Frontal cortex (tissue), 4 donors: ENCODE data around the gene REEP5. TPM values are rescaled to one million over a fixed set of nuclear protein-coding genes. Genes with fewer than 3 reads are reported as not detected.
"Not testable (repeated sequence)": the region's sequence is repeated elsewhere in the genome, so short reads cannot be mapped to it uniquely, and the experiment has no call there.

Source experiments
- DNase-seq, 2 donors: peaks; one replicate each; pipeline ENCODE4 v3.0.0; 2012; ENCODE audit warnings: low spot score in 2 of 2
- FAIRE-seq: peaks from 2 replicates; lab custom pipeline; 2012; peaks lifted over from hg19 to GRCh38; lab: Jason Lieb, UNC
- total RNA-seq: library from RNA; depleted of rRNA; stranded (reverse); fragments of >200 nt; gene quantifications from one replicate; pipeline ENCODE4 v1.2.3, GENCODE V29; 2014
- donor health status: control.
- donor health status: control.
- donor health status: control.

REEP5 gene
- 97.4 TPM for total RNA-seq

DNA sequence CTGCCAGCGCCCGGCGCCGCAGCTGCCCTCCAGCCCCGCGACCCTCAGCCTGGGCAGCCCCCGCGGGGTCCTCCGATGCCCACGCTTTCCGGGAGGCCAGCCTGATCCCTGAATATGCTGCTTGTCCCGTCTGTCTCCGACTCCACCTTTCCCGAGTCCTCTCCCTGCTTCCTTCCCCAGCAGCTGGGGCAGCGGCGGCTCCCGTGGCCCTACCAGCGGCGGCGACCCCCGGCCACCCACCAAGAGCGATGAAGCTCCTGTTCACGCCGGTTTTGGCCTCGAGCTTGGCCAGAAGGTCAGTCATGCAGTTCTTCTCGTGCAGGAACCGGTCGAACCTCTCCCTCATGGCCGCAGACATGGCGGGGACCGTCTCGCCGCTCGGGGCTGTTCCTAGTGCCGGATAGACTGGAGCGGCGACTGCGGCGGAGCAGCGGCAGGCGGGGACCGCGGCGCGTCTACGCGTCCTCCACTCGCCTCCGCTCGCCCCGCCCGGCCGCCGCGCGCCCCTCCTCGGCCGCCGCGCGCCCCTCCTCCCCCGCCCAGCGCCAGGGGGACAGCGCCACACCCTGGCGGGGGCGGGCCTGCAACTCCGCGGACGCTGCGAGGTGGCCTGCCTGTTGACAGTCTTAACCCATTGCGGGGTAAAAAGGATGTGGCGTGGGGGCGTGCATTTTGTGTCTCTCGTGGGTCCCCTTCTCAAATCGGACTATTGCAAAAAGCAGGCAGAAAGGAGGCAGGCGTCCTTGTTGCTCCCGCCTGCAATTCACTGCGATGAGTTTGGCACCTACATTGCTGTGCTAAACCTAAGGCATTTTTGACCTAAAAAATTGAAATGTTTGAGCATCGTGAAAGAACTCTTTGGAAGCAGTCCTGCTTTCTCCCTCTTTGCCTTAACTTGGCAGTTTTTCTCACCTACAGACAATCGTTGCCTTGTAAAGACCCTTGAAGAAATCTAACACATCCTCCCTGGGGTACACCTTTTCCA lies at the start of gene REEP5:
REEP5 (minus strand) TSS at position 395 of the 985 bp plus-strand sequence; CDS start at position 358, 37 bp downstream.
- peak; percentile 90 for DNase-seq
- no peak for FAIRE-seq

DNA sequence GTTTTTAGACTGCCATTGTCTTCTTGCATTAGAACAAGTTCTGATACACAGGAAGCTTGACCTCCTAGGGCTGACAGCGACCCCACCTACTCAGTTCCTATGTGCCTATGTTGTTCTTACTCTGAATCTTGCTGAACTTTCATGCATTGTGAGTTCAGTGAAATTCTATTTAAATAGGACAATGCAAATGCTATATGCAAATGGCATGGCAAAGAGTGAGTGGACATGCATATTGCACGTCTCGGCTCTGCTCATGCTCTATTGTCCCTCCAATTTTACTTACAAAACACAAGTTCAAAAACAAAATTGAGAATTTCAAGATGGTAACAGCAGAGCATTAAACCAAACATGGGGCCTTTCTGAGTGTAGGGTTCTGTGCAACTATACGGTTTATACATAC lies 49.2 kb upstream of the REEP5 start:
- DNase-seq (no peak), FAIRE-seq (no peak)

DNA sequence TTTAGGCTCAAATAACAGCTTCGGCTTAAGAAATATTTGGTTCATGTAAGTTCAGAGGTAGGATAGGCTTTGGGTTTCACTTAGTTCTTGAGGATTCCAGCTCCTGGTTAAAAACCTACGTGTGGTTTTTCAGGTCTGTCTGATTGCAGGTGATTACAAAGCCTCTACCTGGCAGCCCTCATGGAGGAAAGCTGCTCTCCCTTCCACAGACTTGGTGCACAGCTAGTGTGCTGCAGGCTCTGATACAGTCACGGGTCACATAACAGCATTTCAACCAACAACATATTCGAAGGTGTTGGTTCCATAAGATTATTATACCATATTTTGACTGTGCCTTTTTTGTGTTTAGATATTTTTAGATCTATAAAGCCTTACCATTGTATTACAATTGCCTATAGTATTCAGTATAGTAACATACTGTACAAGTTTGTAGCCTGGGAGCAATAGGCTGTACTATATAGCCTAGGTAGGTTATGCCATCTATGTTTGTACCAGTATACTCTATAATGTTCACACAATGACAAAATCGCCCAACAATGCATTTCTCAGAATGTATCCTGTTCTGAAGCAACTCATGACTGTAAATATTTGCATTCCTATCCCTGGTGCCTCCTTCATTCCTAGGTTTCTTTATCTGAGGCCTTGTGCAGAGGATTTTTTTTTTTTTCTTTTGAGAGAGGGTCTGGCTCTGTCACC lies 46.5 kb upstream of the REEP5 start:
- no peak for FAIRE-seq
- no peak for DNase-seq

DNA sequence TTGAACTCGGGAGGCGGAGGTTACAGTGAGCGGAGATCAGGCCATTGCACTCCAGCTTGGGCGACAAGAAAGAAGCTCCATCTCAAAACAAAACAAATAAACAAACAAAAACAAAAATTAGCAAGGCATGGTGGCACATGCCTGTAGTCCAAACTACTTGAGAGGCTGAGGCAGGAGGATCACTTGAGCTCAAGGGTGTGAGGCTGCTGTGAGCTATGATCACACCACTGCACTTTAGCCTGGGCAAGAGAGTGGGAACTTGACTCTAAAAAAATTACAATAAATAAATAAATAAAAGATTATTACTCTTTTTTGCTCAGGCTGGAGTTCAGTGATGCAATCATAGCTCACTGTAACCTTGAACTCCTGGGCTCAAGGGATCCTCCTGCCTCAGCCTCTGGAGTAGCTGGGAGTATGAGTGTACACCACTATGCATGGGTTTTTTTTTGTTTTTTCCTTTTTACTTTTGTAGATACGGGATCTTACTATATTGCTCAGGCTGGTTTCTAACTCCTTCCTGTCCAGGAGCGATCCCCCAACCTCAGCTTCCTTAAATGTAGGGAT lies 45.6 kb upstream of the REEP5 start:
- FAIRE-seq (no peak), DNase-seq (no peak)

DNA sequence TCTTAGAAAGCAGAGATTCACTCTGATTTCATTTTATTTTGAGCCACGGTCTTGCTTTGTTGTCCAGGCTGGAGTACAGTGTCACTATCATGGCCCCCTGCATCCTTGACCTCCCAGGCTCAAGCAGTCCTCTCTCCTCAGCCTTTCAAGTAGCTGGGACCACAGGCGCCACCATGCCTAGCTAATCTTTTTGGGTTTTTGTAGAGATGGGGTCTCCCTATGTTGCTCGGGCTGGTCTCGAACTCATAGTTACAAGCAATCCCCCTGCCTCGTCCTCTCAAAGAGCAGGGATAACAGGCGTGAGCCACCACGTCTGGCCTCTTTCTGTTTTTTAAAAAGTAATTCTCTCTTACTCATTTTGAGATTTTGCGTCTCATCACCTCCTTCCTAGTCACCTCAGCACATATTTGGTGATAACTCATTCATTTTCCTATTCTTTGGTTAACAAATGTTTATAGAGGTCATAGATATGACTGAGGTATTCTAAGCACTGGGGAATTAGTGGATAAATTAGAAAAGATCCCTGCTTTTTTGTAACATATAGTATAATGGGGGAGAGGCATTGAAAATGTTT lies 43.8 kb upstream of the REEP5 start:
- FAIRE-seq: no peak
- no peak for DNase-seq

DNA sequence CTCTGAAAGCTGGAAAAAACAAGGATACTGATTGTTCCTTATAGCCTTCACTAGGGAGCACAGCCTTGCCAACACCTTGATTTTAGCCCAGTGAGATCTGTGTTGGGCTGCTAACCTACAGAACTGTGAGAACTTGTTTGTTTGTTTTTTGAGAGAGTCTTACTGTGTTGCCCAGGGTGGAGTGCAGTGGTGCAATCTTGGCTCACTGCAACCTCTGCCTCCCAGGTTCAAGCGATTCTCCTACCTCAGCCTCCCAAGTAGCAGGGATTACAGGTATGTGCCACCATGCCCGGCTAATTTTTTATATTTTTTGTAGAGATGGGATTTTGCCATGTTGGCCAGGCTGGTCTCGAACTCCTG lies 41.3 kb upstream of the REEP5 start:
- not testable (repeated sequence) for FAIRE-seq, DNase-seq

DNA sequence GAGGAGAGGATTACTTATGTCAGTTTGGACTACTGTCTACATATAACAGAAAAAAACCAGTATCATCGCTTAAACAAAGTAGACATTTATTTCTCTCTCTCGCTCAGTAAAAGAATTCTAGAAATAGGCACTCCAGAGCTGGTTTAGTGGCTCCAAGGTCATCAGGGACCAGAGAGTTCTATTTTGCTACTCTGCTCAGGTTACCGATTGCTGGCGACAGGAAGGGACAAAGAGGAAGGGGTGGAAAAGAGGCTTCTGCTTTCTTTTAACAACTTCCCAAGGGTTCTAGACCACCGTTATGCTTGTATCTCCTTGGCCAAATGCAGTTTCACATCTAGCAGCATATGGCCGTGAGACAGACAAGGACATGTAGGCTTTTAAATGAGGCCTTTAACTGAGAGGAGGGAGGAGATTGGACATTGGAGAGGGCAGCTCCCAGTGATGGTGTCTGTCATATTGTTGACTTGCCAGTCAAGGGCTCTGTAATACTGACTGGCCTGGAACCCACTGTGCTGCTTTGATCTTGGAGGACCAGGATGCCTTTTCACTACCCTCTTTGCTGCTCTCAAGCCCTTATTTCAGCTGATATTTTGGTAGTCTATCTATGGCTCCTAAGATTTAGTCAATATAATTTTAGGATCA lies 39.0 kb upstream of the REEP5 start:
- DNase-seq: no peak
- no peak for FAIRE-seq

DNA sequence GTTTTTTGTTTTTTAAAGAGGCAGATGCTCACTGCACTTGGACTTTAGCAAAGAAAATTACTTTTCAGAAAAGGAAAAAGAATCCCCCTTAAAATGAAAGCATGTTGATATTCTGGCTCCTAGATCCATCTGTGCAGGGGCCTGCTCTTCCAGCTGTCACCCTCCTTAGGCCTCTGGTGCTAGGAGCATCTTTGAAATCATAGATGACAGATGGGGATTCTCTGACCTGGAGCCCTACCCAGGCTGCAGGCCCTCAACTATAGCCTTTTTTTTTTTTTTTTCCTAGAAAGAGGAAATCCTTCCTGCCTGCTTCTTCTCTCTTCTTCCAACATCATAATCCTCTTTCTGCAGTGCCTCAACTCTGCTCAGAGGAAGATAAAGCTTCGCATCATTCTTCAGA lies 38.3 kb upstream of the REEP5 start:
- DNase-seq (no peak), FAIRE-seq (no peak)

DNA sequence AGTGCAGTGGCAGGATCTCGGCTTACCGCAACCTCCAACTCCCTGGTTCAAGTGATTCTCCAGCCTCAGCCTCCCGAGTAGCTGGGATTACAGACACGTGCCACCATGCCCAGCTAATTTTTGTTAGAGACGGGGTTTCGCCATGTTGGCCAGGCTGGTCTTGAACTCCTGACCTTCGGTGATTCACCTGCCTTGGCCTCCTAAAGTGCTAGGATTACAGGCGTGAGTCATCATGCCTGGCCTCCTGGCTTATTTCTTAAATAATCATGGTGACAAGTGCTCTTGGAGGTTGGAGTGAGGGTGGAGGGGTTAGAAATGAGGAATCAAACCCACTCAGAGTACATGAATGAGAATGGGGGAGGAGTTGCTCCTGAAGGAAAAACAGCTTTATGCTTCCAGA lies 37.8 kb upstream of the REEP5 start:
- not testable (repeated sequence) for FAIRE-seq, DNase-seq

DNA sequence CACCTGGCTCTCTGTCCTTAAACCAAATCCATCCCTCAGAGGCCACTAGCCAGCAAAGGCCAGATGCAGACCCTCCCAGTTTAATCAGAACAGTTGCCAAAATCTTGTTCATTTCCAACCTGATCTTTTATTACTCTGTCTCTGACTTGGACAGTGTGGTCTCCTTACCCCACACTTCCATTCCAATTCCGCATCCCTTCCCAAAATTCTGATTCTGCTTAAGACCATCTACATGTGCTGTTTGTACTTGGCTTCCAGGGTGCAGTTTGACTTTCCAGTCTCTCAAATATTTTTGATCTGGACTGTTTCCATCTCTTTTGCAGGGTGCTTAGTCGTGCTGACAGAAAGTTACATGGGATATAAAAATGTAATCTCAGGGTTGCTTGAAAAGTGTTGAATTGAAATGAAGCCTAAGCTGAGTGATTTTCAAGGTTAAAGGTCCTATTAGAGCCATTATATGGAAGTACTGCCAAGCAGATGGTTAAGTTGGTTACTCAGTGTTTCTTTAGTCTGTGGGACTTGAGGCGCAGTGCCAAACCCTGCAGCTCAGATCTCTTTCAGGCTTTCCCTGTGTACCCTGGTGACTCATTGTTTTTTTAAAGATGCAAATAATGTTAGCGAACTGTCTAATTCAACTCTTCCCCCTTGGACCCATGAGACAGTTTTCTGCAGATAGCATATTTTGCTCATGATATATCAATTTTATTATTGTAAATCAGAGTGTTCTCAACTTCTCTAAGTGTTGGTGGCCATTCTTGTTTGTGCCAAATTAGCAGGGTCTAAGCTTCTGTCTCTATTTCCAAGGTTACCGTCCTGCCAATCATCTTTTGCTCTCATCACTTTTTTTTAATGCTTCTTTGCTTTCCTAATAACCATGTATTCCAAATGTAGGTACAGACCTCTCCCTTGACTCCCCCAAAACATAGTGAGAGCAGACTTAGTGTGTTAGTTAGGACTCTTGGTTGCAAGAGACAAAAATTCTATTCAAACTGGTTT lies 36.4 kb upstream of the REEP5 start:
- DNase-seq (peak in 1 of 2 donors; percentile 36), FAIRE-seq (no peak)

DNA sequence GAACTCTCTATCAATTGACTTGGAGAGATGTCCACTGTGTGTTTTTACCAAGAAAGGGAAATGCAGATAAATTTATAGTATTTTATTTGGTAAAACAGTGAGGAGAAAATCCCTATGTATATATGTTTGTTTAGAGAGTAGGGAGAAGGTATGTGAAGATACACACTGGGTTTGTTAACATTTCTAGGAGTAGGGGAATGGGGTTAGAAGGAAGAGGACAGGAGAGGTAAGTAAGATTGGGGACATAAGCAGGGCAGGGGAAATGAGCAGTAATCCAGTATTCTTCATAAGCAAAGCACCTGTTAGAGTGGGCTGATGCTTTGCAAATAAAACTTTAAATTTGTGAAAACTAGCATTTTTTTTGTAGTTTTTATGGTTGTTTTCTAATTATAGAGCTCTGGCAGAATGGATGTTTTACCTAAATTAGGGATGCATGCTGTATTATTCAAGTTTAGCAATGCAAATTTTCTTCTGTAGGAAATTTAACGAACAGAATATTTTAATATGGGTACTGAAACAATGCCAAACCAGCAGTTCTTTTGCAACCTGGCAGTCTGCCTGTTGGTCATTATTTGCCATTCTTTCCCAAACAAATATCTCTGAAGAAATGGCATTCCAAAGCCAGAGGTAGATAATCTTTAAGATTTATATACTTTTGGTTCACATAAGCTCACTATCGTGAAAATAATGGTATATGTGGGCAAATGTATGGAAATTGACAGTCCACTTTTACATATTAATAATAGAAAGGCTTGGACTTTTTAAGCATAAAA lies 35.2 kb upstream of the REEP5 start:
- FAIRE-seq (no peak), DNase-seq (no peak)

DNA sequence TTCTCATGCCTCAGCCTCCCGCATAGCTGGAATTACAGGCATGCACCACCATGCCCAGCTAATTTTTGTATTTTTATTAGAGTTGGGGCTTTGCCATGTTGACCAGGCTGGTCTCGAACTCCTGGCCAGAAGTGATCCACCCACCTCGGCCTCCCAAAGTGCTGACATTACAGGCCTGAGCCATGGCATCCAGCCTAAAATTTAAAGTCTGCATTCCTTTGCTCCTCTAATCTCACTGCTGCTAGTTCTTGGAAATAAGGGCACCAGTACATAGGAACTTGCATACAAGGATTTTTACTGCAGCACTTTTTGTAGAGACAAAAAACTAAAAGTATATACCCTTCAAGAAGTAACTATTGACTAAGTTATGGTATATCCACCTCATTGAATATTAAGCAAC lies 34.6 kb upstream of the REEP5 start:
- FAIRE-seq: no peak
- no peak for DNase-seq

DNA sequence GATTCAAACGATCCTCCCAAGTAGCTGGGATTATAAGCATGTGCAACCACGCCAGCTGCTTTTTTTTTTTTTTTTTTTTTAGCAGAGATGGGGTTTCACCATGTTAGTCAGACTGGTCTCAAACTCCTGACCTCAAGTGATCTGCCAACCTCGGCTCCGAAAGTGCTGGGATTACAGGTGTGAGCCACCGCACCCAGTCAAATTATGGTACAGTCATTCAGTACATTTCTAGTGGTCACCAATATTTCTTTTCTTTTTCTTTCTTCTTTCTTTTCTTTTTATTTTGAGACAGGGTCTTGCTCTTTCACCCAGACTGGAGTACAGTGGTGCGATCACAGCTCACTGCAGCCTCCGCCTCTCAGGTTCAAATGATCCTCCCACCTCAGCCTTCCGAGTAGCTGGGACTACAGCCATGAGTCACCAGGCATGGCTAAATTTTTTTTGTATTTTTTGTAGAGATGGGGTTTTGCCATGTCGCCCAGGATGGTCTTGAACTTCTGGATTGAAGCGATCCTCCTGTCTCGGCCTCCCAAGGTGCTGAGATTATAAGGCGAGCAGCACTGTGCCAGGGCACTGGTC lies 29.2 kb upstream of the REEP5 start:
- DNase-seq: no peak
- FAIRE-seq: no peak

DNA sequence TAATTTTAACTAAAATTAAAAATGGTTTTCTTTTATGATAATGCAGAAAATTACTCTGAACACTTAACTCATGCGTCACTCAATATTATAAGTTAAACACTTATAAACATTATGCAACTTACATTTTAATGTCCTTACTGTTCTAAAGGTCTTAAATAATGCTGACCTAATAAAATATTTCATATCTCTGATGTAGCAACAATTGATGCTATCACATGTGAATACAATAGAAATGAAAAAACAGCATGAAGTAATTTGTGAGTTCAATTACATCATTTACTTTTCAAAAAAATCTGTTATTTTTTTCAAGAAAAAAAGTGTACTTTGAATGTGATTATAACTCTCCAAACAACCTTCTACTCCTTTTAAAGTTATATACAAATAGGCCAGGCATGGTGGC lies 26.4 kb upstream of the REEP5 start:
- FAIRE-seq: peak; percentile 91
- no peak for DNase-seq

DNA sequence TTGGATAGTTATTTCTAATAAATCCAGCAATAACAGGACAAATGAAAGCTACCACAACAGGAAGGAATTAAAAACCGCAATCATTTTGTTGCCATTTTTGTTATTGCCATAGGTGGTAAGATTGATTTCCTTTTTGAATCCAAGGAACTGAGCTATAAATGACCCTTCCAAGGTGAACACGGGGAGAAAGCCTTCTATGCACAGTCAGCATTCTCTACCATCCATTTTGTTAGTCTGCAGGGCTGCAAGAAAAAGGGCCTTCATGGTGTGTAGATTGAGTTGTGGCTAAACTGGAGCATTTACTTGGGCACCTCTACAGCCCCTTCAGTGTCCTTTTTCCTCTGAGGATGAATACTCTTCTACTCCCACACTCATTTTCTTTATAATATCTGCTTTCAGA lies 18.6 kb upstream of the REEP5 start:
- FAIRE-seq (no peak), DNase-seq (no peak)

DNA sequence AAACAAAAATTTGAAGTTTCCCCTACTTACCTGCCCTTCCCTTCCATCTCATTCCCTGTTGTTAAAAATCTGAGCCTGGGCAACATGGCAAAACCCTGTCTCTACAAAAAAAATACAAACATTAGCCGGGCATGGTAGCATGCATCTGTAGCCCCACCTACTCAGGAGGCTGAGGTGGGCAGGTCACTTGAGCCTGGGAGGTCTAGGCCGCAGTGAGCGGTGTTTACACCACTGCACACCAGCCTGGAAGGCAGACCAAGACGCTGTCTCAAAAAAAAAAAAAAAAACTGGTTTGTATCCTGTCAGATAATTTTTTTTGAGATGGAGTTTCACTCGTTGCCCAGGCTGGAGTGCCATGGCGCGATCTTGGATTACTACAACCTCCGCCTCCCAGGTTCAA lies 16.3 kb upstream of the REEP5 start:
- no peak for DNase-seq
- FAIRE-seq: no peak

DNA sequence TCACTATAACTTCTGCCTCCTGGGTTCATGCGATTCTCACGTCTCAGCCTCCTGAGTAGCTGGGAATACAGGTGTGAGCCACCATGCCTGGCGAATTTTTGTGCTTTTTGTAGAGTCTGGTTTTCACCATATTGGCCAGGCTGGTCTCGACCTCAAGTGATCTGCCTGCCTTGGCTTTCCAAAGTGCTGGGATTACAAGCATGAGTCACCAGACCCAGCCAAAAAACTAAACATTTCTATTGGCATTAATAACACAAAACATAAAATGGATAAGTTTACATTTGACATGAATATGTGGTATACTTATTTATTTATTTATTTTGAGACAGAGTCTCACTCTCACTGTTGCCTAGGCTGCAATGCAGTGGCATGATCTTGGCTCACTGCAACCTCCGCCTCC lies 13.6 kb upstream of the REEP5 start:
- no peak for DNase-seq
- FAIRE-seq: no peak

DNA sequence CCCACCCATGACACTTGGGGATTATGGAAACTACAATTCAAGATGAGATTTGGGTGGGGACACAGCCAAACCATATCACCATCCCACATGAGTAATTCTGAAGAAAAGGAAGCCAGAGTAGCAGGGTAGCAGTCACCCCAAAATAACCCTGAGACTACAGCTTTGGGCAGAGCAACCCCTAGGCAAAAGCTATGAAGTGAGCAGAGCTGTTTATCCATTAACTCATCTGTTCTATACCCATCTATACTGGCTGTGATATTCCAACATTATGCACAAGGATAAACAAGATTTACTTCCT lies 12.3 kb upstream of the REEP5 start:
- DNase-seq: no peak

More for the DNA sequence above, 12.3 kb upstream of the REEP5 start:
- no peak for FAIRE-seq
